Stimulated activated CD8-positive, alpha-beta memory T cell treated with anti-CD3 and anti-CD28 coated beads, Interleukin-7, amount 100 ng/mL, for 4 hours (primary cell): Measurements from ENCODE around the gene SPON1.
"Not testable (repeated sequence)": the region's sequence is repeated elsewhere in the genome, so short reads cannot be mapped to it uniquely, and the experiment has no call there.

ENCODE experiments used
- DNase-seq, 2 donors: peaks; one replicate each; pipeline ENCODE4 v3.0.0-alpha.2; 2020; ENCODE audit warnings: low read depth in 2 of 2

SPON1 gene

GRCh38 chr11:14270690-14271542 is 308.4 kb downstream of the SPON1 start:
- DNase-seq = no peak

- DNase-seq = no peak
Observed at GRCh38 chr11:14273895-14274294, 311.4 kb downstream of the SPON1 start.

DNA sequence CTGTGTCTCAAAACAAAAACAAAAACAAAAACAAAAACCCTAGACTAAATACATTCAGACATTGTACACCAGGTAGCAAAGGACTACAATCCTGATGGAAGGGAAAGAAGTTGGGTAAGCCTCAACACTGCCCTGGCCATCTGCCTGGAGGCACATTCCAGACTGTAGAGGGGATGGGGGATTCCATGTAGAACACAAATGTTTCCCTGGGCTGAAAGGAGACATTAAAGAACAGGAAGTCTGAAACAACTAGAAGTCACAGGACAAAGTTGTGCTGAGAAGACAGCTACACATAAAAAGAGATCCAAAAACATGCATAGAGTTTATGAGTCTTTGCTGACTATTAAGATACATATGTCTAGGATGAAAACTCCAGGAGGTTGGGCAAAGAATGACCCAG is 312.6 kb downstream of the SPON1 start:
- DNase-seq = no peak

DNA sequence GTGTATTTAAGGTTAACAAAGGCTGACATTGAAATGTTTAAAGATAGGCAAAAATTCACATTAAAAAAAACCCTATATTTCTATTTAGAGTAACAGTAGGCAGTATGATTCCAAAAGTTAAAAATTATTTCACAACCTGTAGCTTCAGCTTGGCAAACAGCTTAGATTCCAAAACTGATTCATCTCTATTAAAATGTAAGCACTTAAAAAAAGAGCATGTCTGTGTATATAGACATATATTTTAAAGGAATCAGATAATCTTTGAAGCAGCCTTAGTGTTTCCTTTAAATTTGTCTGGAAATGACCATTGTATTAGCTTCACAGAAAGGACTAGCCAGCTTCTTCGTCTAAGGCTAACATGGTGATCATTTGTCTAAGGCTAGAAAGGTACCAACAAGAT is 316.3 kb downstream of the SPON1 start:
- not testable (repeated sequence) for DNase-seq

DNA sequence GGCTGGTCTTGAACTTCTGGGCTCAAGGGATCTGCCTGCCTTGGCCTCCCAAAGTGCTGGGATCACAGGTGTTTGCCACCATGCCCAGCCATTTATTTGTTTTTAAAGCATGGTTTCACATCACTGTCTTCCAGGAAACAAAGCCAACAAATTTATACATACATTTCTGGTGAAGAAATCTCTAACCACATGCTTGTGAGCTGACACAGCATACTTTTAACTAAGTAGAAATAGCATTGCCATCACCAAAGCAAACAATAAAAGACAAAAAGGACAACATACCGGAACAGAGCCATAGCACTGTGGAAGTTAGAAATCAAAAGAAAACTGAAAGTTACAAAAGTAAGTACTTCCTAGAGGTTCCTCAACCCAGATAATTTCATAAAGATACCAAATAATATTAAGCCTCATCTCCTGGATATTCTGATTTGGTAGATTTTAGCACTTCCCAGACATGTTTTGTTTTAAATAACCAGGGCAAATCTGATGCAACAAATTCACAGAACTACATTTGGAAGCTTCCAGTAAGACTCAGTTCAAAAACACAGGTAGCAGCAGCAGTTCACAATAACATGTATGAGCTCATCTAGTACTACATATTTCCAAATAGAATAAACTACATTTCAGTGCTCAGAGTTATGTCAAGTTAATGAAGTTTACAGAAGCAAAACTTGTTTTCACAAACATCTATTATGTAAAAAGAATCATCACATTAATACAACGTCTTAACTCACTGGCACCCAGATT is 325.8 kb downstream of the SPON1 start:
- no peak for DNase-seq

DNA sequence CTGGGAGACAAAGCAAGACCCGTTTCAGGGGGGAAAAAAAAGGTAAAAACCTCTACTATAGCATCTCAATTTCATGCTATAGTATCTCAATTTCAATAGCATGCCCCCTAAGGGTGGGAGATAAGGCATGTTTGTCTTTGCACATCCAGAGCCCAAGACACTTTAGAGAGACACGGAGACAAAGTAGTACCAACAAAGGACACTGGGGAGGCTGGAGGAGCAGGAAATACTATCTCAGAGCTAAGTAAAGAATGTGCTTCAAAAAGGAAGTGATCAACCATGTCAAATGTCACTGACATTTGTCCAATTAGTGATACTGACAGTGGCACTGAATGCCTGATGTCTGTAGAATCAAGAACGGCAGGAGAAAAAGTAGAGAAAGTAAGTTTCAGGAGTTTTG is 327.9 kb downstream of the SPON1 start:
- DNase-seq = no peak

DNA sequence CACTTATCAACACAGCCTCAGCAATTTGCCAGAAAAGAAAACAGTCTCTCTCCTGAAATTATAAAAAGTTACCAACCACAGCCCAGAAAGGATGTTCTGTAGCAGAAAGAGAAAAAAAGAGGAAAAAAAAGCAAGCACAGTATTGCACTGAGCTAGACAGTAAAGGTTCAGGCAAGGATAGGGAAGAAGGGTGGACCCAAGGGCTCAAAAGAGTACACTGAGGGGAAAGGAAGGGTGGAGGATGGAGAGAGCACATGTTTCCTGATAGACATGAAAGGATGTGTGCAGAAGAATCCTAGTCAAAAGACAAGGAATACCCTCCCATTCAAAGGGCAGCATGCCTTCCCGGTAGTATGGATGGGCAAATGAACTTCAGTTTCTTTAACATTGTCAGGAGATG is 337.4 kb downstream of the SPON1 start:
- no peak for DNase-seq

DNA sequence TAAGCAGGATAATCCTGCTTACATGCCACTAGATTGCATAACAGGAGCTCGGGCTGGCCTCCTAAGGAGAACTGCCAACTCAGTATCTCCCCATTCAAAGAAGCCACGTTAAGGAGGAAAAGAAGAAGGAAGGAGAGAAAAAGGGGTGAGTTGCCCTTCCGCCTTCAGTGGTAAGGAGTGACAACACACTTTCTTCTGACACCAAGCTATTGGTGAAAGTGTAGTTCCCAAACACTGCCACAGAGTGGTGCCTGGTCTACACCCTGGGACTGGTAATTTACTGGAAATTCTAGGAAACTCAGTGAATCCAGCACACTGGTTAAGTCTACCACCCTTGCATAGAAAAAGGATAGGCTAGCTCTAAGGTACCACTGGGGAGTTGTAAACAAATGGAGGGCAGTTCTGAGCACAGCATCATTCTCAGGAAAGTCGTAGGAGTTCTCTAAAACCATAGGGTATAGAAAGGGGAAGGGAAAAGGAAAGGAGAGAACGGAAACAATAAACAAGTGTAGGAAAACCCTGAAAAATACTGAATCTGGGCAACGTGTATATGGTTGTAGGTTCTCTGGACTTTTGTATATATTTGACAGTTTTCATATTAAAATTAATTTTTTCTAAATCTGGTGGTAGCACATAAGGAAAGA is 338.3 kb downstream of the SPON1 start:
- peak; percentile 26 to 38 for DNase-seq

- no peak for DNase-seq
Observed at GRCh38 chr11:14304601-14305000, 342.1 kb downstream of the SPON1 start.

GRCh38 chr11:14305649-14306048 is 343.1 kb downstream of the SPON1 start:
- DNase-seq = no peak

DNA sequence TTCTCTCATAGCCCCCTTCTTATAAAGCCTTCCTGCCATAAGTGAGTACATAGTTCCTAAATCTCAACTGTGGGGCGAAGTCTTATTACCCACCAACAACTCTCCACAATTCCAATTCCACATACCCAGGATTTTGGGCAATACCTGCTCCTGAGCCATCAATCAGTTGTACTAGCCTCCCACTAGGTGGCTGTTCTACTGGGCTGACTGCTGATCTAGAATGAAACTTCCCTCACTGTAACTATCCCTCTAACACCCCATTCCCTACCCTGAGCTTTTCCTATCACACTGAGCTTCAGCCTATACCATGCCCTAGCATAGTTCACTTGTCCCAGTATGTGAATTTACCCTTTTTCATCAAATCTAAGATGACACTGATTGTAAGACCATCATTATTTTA is 344.0 kb downstream of the SPON1 start:
- DNase-seq = no peak

- DNase-seq = no peak
Observed at GRCh38 chr11:14308114-14308896, 345.8 kb downstream of the SPON1 start.

GRCh38 chr11:14308897-14309387 is 346.4 kb downstream of the SPON1 start:
- no peak for DNase-seq

- DNase-seq = no peak
Observed at GRCh38 chr11:14309425-14310192, 347.1 kb downstream of the SPON1 start.

- DNase-seq = no peak
Observed at GRCh38 chr11:14310679-14311078, 348.2 kb downstream of the SPON1 start.

DNA sequence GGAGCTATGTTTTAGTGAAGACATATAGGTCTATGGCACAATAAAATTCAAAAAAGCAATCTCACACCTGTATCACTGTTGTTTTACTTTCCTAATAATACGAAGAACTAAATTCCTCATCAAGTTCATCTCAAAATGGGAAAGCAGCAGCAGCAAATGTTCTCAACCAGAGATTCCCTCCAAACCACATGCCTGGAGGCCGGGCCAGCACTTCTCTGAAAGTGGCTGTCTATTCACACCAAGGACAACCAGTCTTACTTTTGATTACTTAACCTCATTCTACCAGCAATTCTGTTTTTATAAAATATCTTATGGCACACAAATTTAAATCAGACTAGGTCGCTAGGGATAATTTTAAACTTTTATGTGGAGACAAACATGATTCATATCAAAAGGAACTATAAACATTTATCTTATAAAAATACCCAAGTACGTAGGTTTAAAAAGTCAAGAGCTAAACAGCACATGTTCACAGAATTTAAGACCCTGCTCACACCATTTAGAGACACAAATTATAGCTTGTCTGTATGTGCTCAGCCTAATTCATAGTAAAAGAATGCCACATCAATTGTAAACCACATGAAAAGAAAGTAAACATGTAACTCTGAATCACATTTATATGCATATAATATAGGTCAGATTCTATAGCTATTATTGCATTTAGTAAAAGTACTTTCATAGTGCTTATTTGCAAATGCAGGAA is 350.4 kb downstream of the SPON1 start:
- DNase-seq = no peak

GRCh38 chr11:14314127-14314526 is 351.6 kb downstream of the SPON1 start:
- no peak for DNase-seq

DNA sequence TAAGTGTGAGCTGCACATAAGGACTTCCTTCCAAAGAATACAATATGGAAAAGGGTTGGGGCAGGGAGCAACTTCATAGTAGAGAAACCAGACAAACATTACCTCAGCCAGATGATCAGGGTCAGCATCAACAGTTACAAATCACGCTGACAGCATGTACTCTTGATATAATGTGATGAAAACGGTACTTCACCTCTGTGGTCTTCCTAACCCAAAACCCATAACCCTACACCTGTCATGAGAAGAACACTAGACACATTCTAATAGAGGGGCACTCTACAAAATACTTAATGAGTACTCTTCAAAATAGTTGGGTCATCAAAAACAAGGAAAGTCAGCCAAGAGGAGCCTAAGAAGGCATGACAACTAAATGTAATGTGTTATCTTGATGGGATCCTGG is 352.6 kb downstream of the SPON1 start:
- no peak for DNase-seq
